ENCODE data around the gene TMEM259.

Gene TMEM259

GRCh38 chr19:990746-991145 is 30.2 kb downstream of the TMEM259 start:
- DNase-seq (ENCODE audit: insufficient read length, low spot score) (no peak), FAIRE-seq (no peak)

GRCh38 chr19:990119-990571 is 30.8 kb downstream of the TMEM259 start:
- DNase-seq (ENCODE audit: insufficient read length, low spot score) (no peak), FAIRE-seq (no peak)

GRCh38 chr19:989381-990081 is 31.4 kb downstream of the TMEM259 start:
- no peak for FAIRE-seq
- DNase-seq (ENCODE audit: insufficient read length, low spot score), result no peak

GRCh38 chr19:988510-988909 is 32.4 kb downstream of the TMEM259 start:
- DNase-seq (ENCODE audit: insufficient read length, low spot score), result no peak
- no peak for FAIRE-seq

GRCh38 chr19:988081-988480 is 32.8 kb downstream of the TMEM259 start:
- no peak for FAIRE-seq
- DNase-seq (ENCODE audit: insufficient read length, low spot score), result no peak

GRCh38 chr19:986083-986482 is 34.8 kb downstream of the TMEM259 start:
- DNase-seq (ENCODE audit: insufficient read length, low spot score) (no peak), FAIRE-seq (no peak)

- FAIRE-seq, result peak; percentile 31
Observed at GRCh38 chr19:984165-984967, 36.6 kb downstream of the TMEM259 start, which contains the start of gene WDR18. Gene WDR18, plus strand, starts transcription at chr19:984345. Its CDS starts 9 bp downstream, at chr19:984354.

GRCh38 chr19:982567-983170 is 38.3 kb downstream of the TMEM259 start:
- FAIRE-seq (no peak), DNase-seq (ENCODE audit: insufficient read length, low spot score) (peak; percentile 86)

More at GRCh38 chr19:984165-984967, 36.6 kb downstream of the TMEM259 start, which contains the start of gene WDR18:
- peak; percentile 97 for DNase-seq (ENCODE audit: insufficient read length, low spot score)

GRCh38 chr19:980133-980998 is 40.6 kb downstream of the TMEM259 start:
- DNase-seq (ENCODE audit: insufficient read length, low spot score) (no peak), FAIRE-seq (no peak)

GRCh38 chr19:979318-979741 is 41.6 kb downstream of the TMEM259 start:
- DNase-seq (ENCODE audit: insufficient read length, low spot score) (no peak), FAIRE-seq (no peak)

GRCh38 chr19:977058-977464 is 43.9 kb downstream of the TMEM259 start:
- DNase-seq (ENCODE audit: insufficient read length, low spot score), result no peak
- no peak for FAIRE-seq

GRCh38 chr19:976476-976875 is 44.4 kb downstream of the TMEM259 start:
- DNase-seq (ENCODE audit: insufficient read length, low spot score) (no peak), FAIRE-seq (no peak)

- FAIRE-seq (no peak), DNase-seq (ENCODE audit: insufficient read length, low spot score) (no peak)
Observed at GRCh38 chr19:974564-975257, 46.2 kb downstream of the TMEM259 start.

- FAIRE-seq (no peak), DNase-seq (ENCODE audit: insufficient read length, low spot score) (no peak)
Observed at GRCh38 chr19:973726-974563, 47.0 kb downstream of the TMEM259 start.

- FAIRE-seq (no peak), DNase-seq (ENCODE audit: insufficient read length, low spot score) (no peak)
Observed at GRCh38 chr19:972281-972680, 48.6 kb downstream of the TMEM259 start.

- FAIRE-seq (no peak), DNase-seq (ENCODE audit: insufficient read length, low spot score) (no peak)
Observed at GRCh38 chr19:971795-972194, 49.1 kb downstream of the TMEM259 start.

GRCh38 chr19:970695-971094 is 50.2 kb downstream of the TMEM259 start:
- DNase-seq (ENCODE audit: insufficient read length, low spot score) (no peak), FAIRE-seq (no peak)

- no peak for DNase-seq (ENCODE audit: insufficient read length, low spot score)
- FAIRE-seq, result no peak
Observed at GRCh38 chr19:966485-967088, 54.3 kb downstream of the TMEM259 start.

Data from HTR-8/SVneo (cell line).